ENCODE results near the gene NPAS2. TPM values are rescaled to one million over a fixed set of nuclear protein-coding genes. Genes with fewer than 3 reads are reported as not detected.
A peak's percentile ranks its signal among the peaks of the same experiment; 100 is the strongest.

NPAS2 gene
- polyA plus RNA-seq, 1 donor (not counting 4 experiments of a cell fraction or from before 2014, with no cell fraction given): 17.7 TPM

DNA sequence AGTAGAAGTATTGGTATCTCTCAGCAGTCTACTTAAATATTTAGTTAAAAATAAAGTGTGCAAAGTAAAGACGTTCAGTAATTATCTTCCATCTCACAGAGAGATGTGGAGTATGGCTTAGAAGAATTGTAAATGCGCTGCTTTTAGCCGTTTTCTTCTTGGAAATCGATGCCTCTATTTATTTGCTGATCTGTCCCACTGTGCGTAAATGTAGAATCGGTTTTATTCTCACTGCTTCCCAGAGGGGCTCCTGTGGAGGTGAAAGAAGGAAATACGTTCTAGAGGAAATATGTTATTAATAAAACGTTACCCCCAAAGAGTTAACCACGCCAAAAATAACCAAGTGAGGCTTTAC is 1.9 kb downstream of the NPAS2 start:
- peak overlapping the region; percentile 92 for H3K4me2 ChIP-seq (ENCODE audit: control insufficient read depth, extremely low read depth, insufficient read depth, low read depth, low read length)
- no peak for TF ChIP-seq EZH2 (IDR thresholded peaks at IDR 0.05; ENCODE audit: low read length)
- H2AFZ ChIP-seq (ENCODE audit: control insufficient read depth, low read length): no peak overlapping the region
- H3K9me3 ChIP-seq (ENCODE audit: control insufficient read depth, low read depth, low read length): no peaks in the 10 kb centered on the region
- dilution Hi-C loops (cut with MboI; ENCODE audit: extremely low pct_ligation_motif_present, low sequenced_read_pairs): no loop called here
- H3K27me3 ChIP-seq (ENCODE audit: control insufficient read depth, extremely low read depth, insufficient read depth, low read length): no peaks in the 10 kb centered on the region
- peak overlapping the region; percentile 68 to 76 (median 76) for H3K4me3 ChIP-seq (ENCODE audit: control insufficient read depth in 2 of 3, extremely low read depth in 1 of 3, insufficient read depth in 2 of 3, low read depth in 1 of 3, low read length in 3 of 3)
- peaks cover 36% of the 10 kb centered on the region for H3K79me2 ChIP-seq (ENCODE audit: control insufficient read depth, insufficient read depth, low read length)
- peaks cover 27% of the 10 kb centered on the region for H3K4me1 ChIP-seq (ENCODE audit: control insufficient read depth, extremely low read depth, insufficient read depth, low read length)
- FAIRE-seq (no peak), DNase-seq (ENCODE audit: low read depth, low spot score) (no peak)
- peaks cover 2% of the 10 kb centered on the region for H3K9me1 ChIP-seq (ENCODE audit: control insufficient read depth, extremely low read depth, insufficient read depth, low read length)
- H4K20me1 ChIP-seq (ENCODE audit: control insufficient read depth, extremely low read depth, insufficient read depth, low read length): no peaks in the 10 kb centered on the region
- no peak overlapping the region for H3K9ac ChIP-seq (ENCODE audit: control insufficient read depth, extremely low read depth, insufficient read depth, low read length)
- peaks cover 2% of the 10 kb centered on the region in 2 experiments for H3K36me3 ChIP-seq (ENCODE audit: control insufficient read depth in 2 of 2, extremely low read depth in 1 of 2, insufficient read depth in 2 of 2, low read length in 2 of 2)
- H3K27ac ChIP-seq (ENCODE audit: control insufficient read depth, insufficient read depth, low read length): no peak overlapping the region

DNA sequence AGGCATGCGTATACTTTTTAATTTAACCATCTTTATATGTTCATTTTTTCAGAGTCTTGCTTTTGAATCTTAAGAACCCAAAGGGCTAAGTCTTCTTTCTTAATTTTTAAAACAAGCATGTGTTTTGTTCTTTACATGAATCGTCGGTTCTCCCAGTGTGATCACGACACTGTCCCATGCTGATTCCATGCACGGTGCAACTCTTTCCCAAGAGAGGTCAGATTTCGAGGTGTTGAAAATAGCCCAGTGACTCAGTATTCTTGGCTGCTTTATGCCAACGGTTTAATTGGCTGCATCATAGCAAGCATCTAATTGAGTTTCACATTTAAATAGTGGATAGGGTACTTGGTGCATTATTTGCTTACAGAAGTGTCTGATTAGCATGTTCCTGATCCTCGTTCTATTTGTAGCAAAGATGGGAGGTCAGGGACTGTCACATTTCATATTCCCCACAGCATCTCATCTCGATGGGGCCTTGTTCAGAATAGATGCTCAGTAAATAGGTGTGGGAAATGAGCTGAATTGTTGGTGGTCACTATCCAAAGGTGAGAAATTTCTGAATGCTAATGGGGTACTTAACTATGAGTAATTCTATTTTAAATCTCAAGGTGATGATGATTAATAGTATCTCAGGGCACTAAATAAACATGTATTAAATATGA is 2.8 kb downstream of the NPAS2 start:
- no peak overlapping the region for H3K4me3 ChIP-seq (ENCODE audit: control insufficient read depth in 2 of 3, extremely low read depth in 1 of 3, insufficient read depth in 2 of 3, low read depth in 1 of 3, low read length in 3 of 3)
- H3K9me3 ChIP-seq (ENCODE audit: control insufficient read depth, low read depth, low read length): no peaks in the 10 kb centered on the region
- H3K4me1 ChIP-seq (ENCODE audit: control insufficient read depth, extremely low read depth, insufficient read depth, low read length): peaks cover 21% of the 10 kb centered on the region
- dilution Hi-C loops (cut with MboI; ENCODE audit: extremely low pct_ligation_motif_present, low sequenced_read_pairs): no loop called here
- no peaks in the 10 kb centered on the region for H4K20me1 ChIP-seq (ENCODE audit: control insufficient read depth, extremely low read depth, insufficient read depth, low read length)
- H3K9me1 ChIP-seq (ENCODE audit: control insufficient read depth, extremely low read depth, insufficient read depth, low read length): peaks cover 2% of the 10 kb centered on the region
- DNase-seq (ENCODE audit: low read depth, low spot score) (no peak), FAIRE-seq (peak; percentile 5)
- H3K4me2 ChIP-seq (ENCODE audit: control insufficient read depth, extremely low read depth, insufficient read depth, low read depth, low read length): peak overlapping the region; percentile 92
- H3K27ac ChIP-seq (ENCODE audit: control insufficient read depth, insufficient read depth, low read length): no peak overlapping the region
- H2AFZ ChIP-seq (ENCODE audit: control insufficient read depth, low read length): no peak overlapping the region
- no peaks in the 10 kb centered on the region for H3K27me3 ChIP-seq (ENCODE audit: control insufficient read depth, extremely low read depth, insufficient read depth, low read length)
- H3K36me3 ChIP-seq (ENCODE audit: control insufficient read depth in 2 of 2, extremely low read depth in 1 of 2, insufficient read depth in 2 of 2, low read length in 2 of 2): peaks cover 2% of the 10 kb centered on the region in 2 experiments
- TF ChIP-seq, protein P1, sequence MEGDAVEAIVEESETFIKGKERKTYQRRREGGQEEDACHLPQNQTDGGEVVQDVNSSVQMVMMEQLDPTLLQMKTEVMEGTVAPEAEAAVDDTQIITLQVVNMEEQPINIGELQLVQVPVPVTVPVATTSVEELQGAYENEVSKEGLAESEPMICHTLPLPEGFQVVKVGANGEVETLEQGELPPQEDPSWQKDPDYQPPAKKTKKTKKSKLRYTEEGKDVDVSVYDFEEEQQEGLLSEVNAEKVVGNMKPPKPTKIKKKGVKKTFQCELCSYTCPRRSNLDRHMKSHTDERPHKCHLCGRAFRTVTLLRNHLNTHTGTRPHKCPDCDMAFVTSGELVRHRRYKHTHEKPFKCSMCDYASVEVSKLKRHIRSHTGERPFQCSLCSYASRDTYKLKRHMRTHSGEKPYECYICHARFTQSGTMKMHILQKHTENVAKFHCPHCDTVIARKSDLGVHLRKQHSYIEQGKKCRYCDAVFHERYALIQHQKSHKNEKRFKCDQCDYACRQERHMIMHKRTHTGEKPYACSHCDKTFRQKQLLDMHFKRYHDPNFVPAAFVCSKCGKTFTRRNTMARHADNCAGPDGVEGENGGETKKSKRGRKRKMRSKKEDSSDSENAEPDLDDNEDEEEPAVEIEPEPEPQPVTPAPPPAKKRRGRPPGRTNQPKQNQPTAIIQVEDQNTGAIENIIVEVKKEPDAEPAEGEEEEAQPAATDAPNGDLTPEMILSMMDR (optimal IDR thresholded peaks at IDR 0.05 in 1 of 3, IDR thresholded peaks at IDR 0.05 in 1 of 3, conservative IDR thresholded peaks at IDR 0.05 in 1 of 3; ENCODE audit: extremely low read depth in 1 of 3, insufficient read depth in 2 of 3, low read length in 3 of 3): no peak
- no peak for TF ChIP-seq EZH2 (IDR thresholded peaks at IDR 0.05; ENCODE audit: low read length)
- H3K9ac ChIP-seq (ENCODE audit: control insufficient read depth, extremely low read depth, insufficient read depth, low read length): no peak overlapping the region
- peaks cover 44% of the 10 kb centered on the region for H3K79me2 ChIP-seq (ENCODE audit: control insufficient read depth, insufficient read depth, low read length)

Measured in keratinocyte (primary cell).